Right lobe of liver (tissue), 6 donors: ENCODE results near the gene SYPL1. TPM values are rescaled to one million over a fixed set of nuclear protein-coding genes. Genes with fewer than 3 reads are reported as not detected.
A peak's percentile ranks its signal among the peaks of the same experiment; 100 is the strongest.

ENCODE experiments used
- ATAC-seq, 4 donors: fragments of 200-7000 bp; cut with Tn5 transposase; one replicate each; pipeline ENCODE4 v1.9.1; 2020; ENCODE audit warnings: mild to moderate bottlenecking in 4 of 4, moderate library complexity in 4 of 4
- DNase-seq, 3 donors: peaks; one replicate each; pipeline ENCODE4 v3.0.0-alpha.2; 2020
- H3K27ac ChIP-seq, 3 donors: fragments of 200-600 bp; one replicate each; pipeline ENCODE4 v1.8.0; 2022
- H3K27me3 ChIP-seq, 2 donors: fragments of 200-600 bp; one replicate each; pipeline ENCODE4 v1.8.0; 2022
- H3K36me3 ChIP-seq, 4 donors: fragments of 200-600 bp; sonication (generic) in 1 of 4; one replicate each; pipeline versions ENCODE4 v1.5.1 to v1.8.0; 2017 to 2022; ENCODE audit warnings: control low read depth in 1 of 4
- H3K4me1 ChIP-seq, 4 donors: fragments of 200-600 bp; sonication (generic) in 1 of 4; one replicate each; pipeline versions ENCODE4 v1.5.1 to v1.8.0; 2017 to 2022; ENCODE audit warnings: control low read depth in 1 of 4
- H3K4me3 ChIP-seq, 3 donors: fragments of 200-600 bp; one replicate each; pipeline ENCODE4 v1.8.0; 2022
- H3K9me3 ChIP-seq, 4 donors: fragments of 200-600 bp; sonication (generic) in 1 of 4; one replicate each; pipeline versions ENCODE4 v1.5.1 to v1.8.0; 2017 to 2022; ENCODE audit warnings: control low read depth in 1 of 4
- POLR2A ChIP-seq: fragments of 450-650 bp; IDR thresholded peaks from one replicate; pipeline ENCODE4 v1.6.1; 2017; ENCODE audit warnings: antibody characterized with exemption, mild to moderate bottlenecking
- WGBS: methylation state at CpG from one replicate; pipeline ENCODE4 v1.1.6; 2018; ENCODE audit warnings: low coverage, low lambda C conversion rate; ENCODE audit not compliant: insufficient coverage; ENCODE audit errors: missing lambda C conversion rate; 5-methylcytosine and 5-hydroxymethylcytosine counted together
- intact Hi-C, 2 donors: fragments of 100-400 bp; cut with DNase I; formaldehyde crosslinking; loops; one replicate each; pipeline versions ENCODE4 v1.11.2 to v1.14.1; 2022
- total RNA-seq, 6 experiments: library from RNA; depleted of rRNA in 2 of 6; stranded (reverse); fragments of >200 nt in 2 of 6; fragmentation: NEBNext Ultra II Directional in 3 of 6; extraction: Animal tissue kit (Norgen Biotek cat#: 25700) in 3 of 6; gene quantifications; one replicate each; pipeline versions ENCODE4 v1.1.0 to v1.2.4, GENCODE V29; 2016 to 2023
- TF ChIP-seq, protein P1 (sequence below), 4 donors: fragments of 200-600 bp in 3 of 4; fragments of 450-650 bp in 1 of 4; IDR thresholded peaks; one replicate each; pipeline versions ENCODE4 v1.5.1 to v1.8.0; 2016 to 2022; ENCODE audit warnings: antibody characterized with exemption in 4 of 4, mild to moderate bottlenecking in 2 of 4
- donor health status: DM: no; HTN: yes; CAD: no.
- donor health status: DM: no; HTN: no; CAD: no.
- donor health status: DM: no; HTN: no; CAD: no.
- donor health status: DM: no; HTN: yes; CAD: no.
- donor health status: DM: no; HTN: yes; CAD: no.

The SYPL1 gene
- total RNA-seq, 6 experiments from 2014 or later = 29.5 to 43.0 (median 37.1) TPM

DNA sequence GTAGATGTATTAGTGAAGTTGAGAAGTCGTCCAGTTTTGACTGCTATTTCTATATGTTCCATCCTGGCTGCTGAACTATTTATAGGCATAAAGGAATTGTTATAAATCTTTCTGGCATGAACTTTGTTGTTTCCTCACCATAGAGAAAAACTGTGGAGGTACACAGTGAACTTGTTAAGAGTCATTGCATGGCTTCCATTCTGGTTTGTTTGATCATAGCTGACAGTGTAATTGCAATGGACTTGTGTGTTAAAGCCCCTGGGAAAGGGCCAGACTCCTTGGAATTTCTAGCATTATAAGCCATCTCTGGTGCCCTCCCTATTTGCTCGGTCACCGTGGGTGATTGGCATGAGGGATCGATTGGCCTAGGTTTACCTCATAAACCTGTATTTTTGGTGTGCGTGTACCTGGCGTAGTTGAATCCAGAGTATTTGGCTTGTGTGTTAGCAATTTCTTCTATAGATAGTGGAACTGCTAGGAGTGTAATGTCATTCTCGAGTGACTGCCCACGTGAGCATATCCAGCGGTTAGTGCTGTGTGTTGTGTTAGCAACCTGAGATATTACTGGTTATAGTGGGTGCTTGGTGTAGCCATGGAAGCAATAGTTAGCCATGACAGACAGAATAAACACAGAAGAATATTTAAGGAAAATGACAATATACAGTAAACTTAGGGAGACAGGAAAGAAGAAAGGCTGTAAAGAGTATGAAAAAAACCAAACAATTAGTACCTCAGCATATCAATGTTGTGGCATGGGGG is 5.9 kb upstream of the SYPL1 start:
- Histone ChIP-seq H3K4me3 (no peak overlapping the region), H3K4me1 (peaks cover 0 to under 1% (median 0%) of the 10 kb centered on the region in 4 donors), H3K36me3 (no peaks in the 10 kb centered on the region), H3K9me3 (no peaks in the 10 kb centered on the region), H3K27me3 (no peaks in the 10 kb centered on the region), H3K27ac (no peak overlapping the region)
- no peak for ATAC-seq
- DNase-seq = no peak
- 90% methylated on average over 5 of the region's 9 CpGs for WGBS
- no peak for TF ChIP-seq POLR2A
- TF ChIP-seq, protein P1, sequence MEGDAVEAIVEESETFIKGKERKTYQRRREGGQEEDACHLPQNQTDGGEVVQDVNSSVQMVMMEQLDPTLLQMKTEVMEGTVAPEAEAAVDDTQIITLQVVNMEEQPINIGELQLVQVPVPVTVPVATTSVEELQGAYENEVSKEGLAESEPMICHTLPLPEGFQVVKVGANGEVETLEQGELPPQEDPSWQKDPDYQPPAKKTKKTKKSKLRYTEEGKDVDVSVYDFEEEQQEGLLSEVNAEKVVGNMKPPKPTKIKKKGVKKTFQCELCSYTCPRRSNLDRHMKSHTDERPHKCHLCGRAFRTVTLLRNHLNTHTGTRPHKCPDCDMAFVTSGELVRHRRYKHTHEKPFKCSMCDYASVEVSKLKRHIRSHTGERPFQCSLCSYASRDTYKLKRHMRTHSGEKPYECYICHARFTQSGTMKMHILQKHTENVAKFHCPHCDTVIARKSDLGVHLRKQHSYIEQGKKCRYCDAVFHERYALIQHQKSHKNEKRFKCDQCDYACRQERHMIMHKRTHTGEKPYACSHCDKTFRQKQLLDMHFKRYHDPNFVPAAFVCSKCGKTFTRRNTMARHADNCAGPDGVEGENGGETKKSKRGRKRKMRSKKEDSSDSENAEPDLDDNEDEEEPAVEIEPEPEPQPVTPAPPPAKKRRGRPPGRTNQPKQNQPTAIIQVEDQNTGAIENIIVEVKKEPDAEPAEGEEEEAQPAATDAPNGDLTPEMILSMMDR (IDR thresholded peaks at IDR 0.05) = no peak
- intact Hi-C loops = no loop called here

DNA sequence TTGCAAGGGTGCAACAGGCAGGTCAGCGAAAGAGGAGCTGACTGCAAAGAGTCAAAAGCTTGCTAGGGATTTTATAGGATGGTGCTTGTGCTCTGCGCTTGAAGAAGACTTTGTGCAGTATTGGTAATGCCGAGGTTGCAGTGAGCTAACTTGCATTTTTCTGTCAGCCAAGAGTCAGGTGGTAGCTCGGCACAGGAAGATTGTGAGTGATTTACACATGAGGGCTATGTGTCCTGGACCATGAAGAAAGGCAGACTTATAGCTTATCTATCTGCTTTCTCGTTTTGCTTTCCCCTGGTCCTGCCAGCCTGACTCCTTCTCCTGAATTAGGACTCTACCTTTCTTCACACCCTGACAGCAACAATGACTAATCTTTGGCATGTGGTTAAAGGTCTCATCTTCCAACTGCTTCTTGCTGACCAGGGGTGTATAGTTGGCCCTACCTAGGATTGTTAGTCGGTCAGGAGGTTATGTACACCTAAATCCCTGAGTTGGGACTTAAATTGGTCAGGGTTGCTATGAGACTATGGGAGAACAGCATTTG is 4.1 kb upstream of the SYPL1 start:
- Histone ChIP-seq H3K27me3 (no peaks in the 10 kb centered on the region), H3K4me1 (peaks cover 0 to 4% (median 0%) of the 10 kb centered on the region in 4 donors), H3K36me3 (no peaks in the 10 kb centered on the region), H3K9me3 (no peaks in the 10 kb centered on the region), H3K4me3 (no peak overlapping the region), H3K27ac (no peak overlapping the region)
- intact Hi-C loops = no loop called here
- ATAC-seq (no peak), DNase-seq (no peak)
- TF ChIP-seq, protein P1 (IDR thresholded peaks at IDR 0.05) = no peak
- TF ChIP-seq POLR2A = no peak
- 72% methylated on average over 5 of the region's 6 CpGs for WGBS

DNA sequence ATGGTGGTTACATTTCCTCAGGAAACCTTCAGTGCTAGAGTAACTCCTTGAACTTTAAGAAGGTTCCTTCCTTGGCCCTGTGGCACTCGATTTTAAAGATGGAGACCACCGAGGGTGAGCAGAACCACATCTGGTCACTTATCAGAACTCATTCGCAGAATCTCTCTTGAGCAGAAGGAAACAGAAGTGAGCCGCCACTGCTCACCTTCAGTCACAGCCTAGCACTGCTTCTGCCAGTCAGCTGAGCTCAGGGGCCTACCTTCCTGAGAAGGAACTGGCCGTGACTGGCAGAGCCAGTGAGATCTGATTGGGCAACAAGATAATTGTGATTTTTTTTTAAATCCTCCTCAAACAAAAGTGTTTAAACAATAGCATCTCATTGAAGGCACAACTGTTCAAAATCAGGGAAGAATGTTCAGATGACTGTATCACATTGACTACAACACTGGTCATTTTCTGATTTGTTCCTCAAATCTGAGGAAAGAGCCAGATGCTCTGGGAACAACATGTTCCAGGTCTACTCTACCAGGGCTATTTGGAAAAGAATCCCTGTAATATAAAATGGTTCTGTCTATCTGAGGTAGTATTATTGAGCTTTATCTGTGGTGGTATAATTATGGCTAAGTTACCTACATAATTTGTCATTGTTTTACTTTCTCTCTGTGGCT is 2.7 kb upstream of the SYPL1 start:
- no peaks in the 10 kb centered on the region for H3K27me3 ChIP-seq
- intact Hi-C loops = no loop called here

DNA sequence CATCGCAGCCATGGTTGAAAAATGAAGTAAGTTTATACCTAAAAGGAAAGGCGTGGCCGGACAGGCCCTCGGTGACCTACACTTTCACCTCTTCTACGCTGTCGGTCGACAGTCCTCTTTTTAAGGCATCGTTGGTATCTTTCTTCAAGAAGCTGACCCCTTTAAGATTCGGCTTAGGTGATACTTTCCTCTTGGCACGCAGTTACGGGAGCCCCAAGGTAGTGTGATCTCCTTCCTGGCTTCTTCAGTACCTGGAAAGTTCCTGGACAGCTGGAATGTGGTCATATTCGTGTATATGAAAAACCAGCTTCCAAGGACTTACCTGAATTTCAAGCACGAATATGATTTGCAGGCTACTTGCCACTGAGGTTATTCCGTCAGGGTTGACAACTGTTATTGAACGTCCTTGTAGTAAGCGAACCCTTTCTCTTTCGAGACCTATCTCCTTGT is 885 bp upstream of the SYPL1 start:
- intact Hi-C loops = no loop called here
- peak overlapping the region in 2 of 3 donors; percentile 68 to 70 for H3K4me3 ChIP-seq

More for the DNA sequence above, 2.7 kb upstream of the SYPL1 start:
- Histone ChIP-seq H3K9me3 (no peaks in the 10 kb centered on the region), H3K36me3 (no peaks in the 10 kb centered on the region), H3K4me1 (peaks cover 0 to 18% (median 2%) of the 10 kb centered on the region in 4 donors), H3K27ac (no peak overlapping the region), H3K4me3 (no peak overlapping the region)
- WGBS = 55% methylated on average over 4 of the region's 5 CpGs
- DNase-seq = no peak
- no peak for TF ChIP-seq POLR2A
- TF ChIP-seq, protein P1 (IDR thresholded peaks at IDR 0.05) = no peak
- no peak for ATAC-seq

More for the DNA sequence above, 885 bp upstream of the SYPL1 start:
- ATAC-seq (no peak), DNase-seq (no peak)
- no peak for TF ChIP-seq POLR2A
- TF ChIP-seq, protein P1 (IDR thresholded peaks at IDR 0.05) = no peak
- WGBS = 88% methylated on average over 16 of the region's 17 CpGs
- no peaks in the 10 kb centered on the region for H3K27me3 ChIP-seq
- peak overlapping the region in 2 of 3 donors; percentile 97 to 98 for H3K27ac ChIP-seq
- H3K9me3 ChIP-seq = no peaks in the 10 kb centered on the region
- peaks cover 0 to 33% (median 7%) of the 10 kb centered on the region in 4 donors for H3K4me1 ChIP-seq
- H3K36me3 ChIP-seq = no peaks in the 10 kb centered on the region
